Sigmoid colon (tissue), 4 donors: ENCODE data around the gene BTNL8.

Source experiments
- EP300 ChIP-seq, 4 donors: sonication (generic); formaldehyde crosslinking; IDR thresholded peaks; one replicate each; pipeline ENCODE4 v1.6.1; 2017; ENCODE audit warnings: antibody characterized with exemption in 4 of 4
- POLR2A ChIP-seq, 2 donors: fragments of 450-650 bp; IDR thresholded peaks; one replicate each; pipeline ENCODE4 v1.6.1; 2016; ENCODE audit warnings: antibody characterized with exemption in 2 of 2, mild to moderate bottlenecking in 2 of 2, moderate library complexity in 2 of 2
- POLR2AphosphoS5 ChIP-seq, 4 donors: sonication (generic); formaldehyde crosslinking; IDR thresholded peaks; one replicate each; pipeline ENCODE4 v1.6.1; 2017; ENCODE audit warnings: antibody characterized with exemption in 4 of 4
- TF ChIP-seq, protein P1 (sequence below), 4 experiments: fragments of 450-650 bp in 3 of 4; fragments of 200-600 bp in 1 of 4; IDR thresholded peaks; one replicate each; pipeline ENCODE4 v1.5.1; 2016 to 2019; ENCODE audit warnings: antibody characterized with exemption in 4 of 4, mild to moderate bottlenecking in 3 of 4, moderate library complexity in 2 of 4

DNA sequence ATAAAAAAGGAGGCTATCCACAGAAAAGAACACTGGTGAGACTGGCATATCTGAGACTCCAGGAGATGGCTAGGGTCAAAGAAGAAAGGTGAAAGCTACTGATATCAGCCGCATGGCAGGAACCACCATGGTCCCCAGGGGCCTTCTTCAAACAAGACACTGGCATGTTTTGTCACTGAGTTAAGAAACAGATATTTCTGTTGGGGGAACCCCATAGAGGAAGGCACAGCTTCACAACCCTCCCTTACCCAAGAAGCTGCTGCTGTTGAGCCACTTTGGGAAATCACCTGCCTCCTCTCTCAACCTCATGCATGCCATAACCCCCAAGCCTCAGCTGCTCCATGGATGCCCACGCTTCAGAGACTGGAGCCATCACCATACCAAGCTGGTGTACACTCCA lies 76.4 kb downstream of the BTNL8 start:
- TF ChIP-seq, protein P1, sequence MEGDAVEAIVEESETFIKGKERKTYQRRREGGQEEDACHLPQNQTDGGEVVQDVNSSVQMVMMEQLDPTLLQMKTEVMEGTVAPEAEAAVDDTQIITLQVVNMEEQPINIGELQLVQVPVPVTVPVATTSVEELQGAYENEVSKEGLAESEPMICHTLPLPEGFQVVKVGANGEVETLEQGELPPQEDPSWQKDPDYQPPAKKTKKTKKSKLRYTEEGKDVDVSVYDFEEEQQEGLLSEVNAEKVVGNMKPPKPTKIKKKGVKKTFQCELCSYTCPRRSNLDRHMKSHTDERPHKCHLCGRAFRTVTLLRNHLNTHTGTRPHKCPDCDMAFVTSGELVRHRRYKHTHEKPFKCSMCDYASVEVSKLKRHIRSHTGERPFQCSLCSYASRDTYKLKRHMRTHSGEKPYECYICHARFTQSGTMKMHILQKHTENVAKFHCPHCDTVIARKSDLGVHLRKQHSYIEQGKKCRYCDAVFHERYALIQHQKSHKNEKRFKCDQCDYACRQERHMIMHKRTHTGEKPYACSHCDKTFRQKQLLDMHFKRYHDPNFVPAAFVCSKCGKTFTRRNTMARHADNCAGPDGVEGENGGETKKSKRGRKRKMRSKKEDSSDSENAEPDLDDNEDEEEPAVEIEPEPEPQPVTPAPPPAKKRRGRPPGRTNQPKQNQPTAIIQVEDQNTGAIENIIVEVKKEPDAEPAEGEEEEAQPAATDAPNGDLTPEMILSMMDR (IDR thresholded peaks at IDR 0.05) = no peak
- TF ChIP-seq POLR2AphosphoS5 (IDR thresholded peaks at IDR 0.05) (no peak), POLR2A (IDR thresholded peaks at IDR 0.05) (no peak), EP300 (IDR thresholded peaks at IDR 0.05) (no peak)
